KOPT-K1 (cell line): ENCODE results near the gene SOWAHA.

ENCODE experiments used
- H3K27ac ChIP-seq: fragments of 200-600 bp; sonication (generic); 2 replicates; pipeline ENCODE4 v1.5.1; 2016; ENCODE audit warnings: antibody characterized with exemption, mild to moderate bottlenecking, low read depth, low read length; ENCODE audit not compliant: poor library complexity, severe bottlenecking
- H3K36me3 ChIP-seq: fragments of 200-600 bp; sonication (generic); 2 replicates; pipeline ENCODE4 v1.5.1; 2017; ENCODE audit warnings: antibody characterized with exemption, mild to moderate bottlenecking, low read length, moderate library complexity; ENCODE audit not compliant: insufficient read depth
- H3K9me3 ChIP-seq: fragments of 200-600 bp; sonication (generic); 2 replicates; pipeline ENCODE4 v1.5.1; 2017; ENCODE audit warnings: antibody characterized with exemption, low read length, mild to moderate bottlenecking; ENCODE audit not compliant: insufficient read depth, poor library complexity, severe bottlenecking

The SOWAHA gene

DNA sequence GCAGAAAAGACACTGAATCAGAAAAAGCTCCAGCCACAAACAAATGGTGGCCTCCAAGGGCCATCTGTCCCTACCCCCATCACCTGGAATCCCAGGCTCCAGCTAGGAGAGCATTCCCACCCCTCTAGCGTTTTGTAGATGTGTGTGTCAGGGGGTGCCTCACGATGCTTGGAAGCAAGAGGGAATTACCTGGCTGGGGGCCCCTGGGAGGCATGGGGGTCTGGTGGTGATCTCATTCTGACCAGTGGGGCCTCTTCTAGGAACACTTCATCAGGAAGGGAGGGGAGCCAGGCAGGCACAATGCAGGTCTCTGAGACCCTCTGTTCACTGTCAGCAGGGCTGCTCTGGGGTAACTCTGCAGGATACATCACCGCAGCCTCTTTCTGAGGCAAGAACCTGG, 11.3 kb downstream of the SOWAHA start:
- Histone ChIP-seq H3K9me3 (no peaks in the 10 kb centered on the region), H3K27ac (no peak overlapping the region), H3K36me3 (no peaks in the 10 kb centered on the region)

- Histone ChIP-seq H3K9me3 (no peaks in the 10 kb centered on the region), H3K36me3 (no peaks in the 10 kb centered on the region), H3K27ac (no peak overlapping the region)
These were observed 12.1 kb downstream of the SOWAHA start for GRCh38 chr5:132825033-132825833.

DNA sequence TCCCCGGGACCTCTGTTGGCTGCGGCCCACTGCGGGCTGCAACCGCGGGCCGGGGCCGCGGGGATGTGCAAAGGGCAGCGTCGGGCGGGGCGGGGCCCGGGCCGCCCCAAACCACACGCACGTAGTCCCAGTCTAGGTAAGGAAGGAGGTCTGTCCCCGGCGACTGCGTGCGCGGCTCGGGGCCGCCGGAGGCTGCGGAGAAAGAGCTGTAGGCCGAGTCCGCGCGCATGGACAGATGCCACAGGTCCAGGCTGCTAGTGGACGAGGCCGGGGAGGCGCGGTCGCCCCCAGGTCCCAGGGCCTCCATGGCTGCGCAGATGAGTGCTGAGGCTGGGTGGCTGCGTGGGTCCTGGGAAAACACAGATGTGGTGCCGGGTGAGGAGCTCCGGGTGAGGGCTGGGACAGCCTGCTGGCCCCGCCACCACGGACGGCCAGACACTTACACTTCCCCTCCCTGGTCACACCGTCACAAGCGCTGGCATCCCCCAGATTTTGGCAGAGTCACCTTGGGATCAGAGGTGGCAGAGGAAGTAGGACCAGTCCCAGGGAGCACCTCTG, 12.8 kb downstream of the SOWAHA start:
- H3K36me3 ChIP-seq: no peaks in the 10 kb centered on the region
- H3K27ac ChIP-seq: no peak overlapping the region
- no peaks in the 10 kb centered on the region for H3K9me3 ChIP-seq

- H3K36me3 ChIP-seq: no peaks in the 10 kb centered on the region
- H3K27ac ChIP-seq: no peak overlapping the region
- H3K9me3 ChIP-seq: no peaks in the 10 kb centered on the region
These were observed 13.5 kb downstream of the SOWAHA start for GRCh38 chr5:132826424-132827082.

GRCh38 chr5:132827943-132828673, 15.0 kb downstream of the SOWAHA start:
- Histone ChIP-seq H3K27ac (no peak overlapping the region), H3K9me3 (no peaks in the 10 kb centered on the region), H3K36me3 (no peaks in the 10 kb centered on the region)

- no peaks in the 10 kb centered on the region for H3K9me3 ChIP-seq
- no peak overlapping the region for H3K27ac ChIP-seq
- no peaks in the 10 kb centered on the region for H3K36me3 ChIP-seq
These were observed 15.9 kb downstream of the SOWAHA start for GRCh38 chr5:132828846-132829494.

DNA sequence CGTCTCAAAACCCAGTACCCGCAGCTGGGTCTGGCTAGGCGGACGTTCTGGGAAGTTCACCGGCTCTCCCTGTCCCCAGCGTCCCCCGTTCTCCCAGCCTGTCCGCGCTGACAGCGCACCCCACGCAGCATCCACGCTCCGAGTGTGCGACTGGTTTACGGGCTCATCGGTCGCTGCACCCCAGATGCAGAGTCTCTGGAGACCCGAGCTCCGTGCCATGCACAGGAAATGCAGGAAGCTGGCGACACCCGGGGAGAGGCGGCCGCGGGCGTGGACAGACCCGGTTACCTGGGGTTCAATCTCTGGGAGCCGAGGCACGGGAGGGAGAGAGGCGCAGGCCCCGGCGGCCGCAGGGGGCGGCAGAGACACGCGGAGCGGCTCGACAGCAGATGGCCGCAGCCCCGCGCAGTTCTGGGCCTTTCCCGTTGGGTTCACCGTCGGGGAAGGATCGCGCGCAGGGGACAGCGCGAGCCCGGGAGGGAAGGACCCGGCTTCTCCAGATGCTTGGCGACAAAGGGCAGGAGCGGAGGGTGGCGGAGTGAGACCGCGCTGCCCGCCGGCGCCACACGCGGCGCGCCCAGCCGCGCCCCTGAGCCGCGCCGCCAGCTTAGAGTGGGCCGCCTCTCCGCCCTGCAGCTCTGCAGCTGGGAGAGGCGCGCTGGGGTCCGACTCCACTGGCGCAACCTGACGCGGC, 16.8 kb downstream of the SOWAHA start:
- H3K9me3 ChIP-seq: no peaks in the 10 kb centered on the region
- H3K27ac ChIP-seq: peak overlapping the region; percentile 31
- no peaks in the 10 kb centered on the region for H3K36me3 ChIP-seq

GRCh38 chr5:132830436-132831094, 17.5 kb downstream of the SOWAHA start, which contains the start of gene SHROOM1:
TSS of gene SHROOM1 (minus strand) at chr5:132830647. CDS start at chr5:132826140, 4,507 bp downstream.
- H3K36me3 ChIP-seq: no peaks in the 10 kb centered on the region
- no peaks in the 10 kb centered on the region for H3K9me3 ChIP-seq
- H3K27ac ChIP-seq: peak within 1 kb of the TSS; percentile 31

DNA sequence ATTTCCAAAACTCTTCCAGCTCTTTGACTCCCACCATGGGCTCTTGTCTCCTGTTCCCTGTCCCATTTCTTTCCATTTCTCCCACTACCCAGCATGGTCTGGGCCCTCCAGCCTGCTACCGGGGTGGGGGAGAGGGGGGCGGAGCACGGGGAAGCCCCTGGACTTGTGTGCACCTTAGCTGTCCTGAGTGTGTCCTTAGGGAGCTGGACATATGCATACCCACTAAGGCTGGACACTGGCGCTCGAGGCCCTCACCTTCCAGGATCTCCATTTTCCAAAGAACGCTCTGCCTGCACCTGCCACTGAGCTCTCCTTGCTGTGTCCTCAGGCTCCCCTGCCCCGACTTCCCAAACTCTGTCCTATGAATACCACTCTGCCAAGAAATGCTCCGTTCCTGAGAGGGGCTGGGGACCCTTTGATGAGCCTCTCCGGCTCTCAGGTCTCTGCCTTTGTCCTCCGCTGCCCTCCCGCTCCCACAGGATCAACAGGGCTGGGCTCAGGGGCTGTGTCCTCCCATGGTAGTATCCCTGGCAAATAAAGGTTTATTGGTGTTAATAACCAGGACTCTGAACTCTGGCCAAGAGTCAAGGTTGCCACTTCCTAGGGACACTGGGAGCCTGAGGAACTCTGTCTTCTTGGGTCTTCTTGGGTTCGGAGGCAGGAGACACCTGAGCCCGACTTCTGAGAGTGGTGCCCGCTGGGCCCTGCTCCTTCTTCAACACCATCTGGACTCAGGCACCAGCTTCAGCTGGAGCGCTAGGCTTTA, 18.2 kb downstream of the SOWAHA start:
- H3K27ac ChIP-seq: no peak overlapping the region
- H3K9me3 ChIP-seq: no peaks in the 10 kb centered on the region
- H3K36me3 ChIP-seq: no peaks in the 10 kb centered on the region

GRCh38 chr5:132832612-132833011, 19.5 kb downstream of the SOWAHA start:
- H3K27ac ChIP-seq: no peak overlapping the region
- no peaks in the 10 kb centered on the region for H3K36me3 ChIP-seq
- no peaks in the 10 kb centered on the region for H3K9me3 ChIP-seq

DNA sequence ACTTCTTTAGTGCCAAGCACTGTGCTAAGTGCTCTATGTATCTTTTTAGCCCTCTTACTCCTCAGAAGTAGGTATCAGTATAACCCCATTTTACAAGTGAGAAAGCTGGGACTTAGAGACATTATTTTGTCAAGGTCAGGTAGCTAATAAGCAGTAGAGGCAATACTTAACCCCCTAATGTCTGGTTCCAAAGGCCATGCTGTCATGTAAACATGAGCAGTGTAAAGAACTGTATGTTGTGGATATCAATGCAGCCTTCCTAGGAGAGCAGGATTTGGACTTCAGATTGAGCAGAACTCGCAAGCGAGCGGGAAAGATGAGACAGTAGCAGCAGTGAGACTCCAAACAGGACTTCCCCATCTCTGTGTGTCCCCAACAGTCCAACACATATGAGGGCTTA, 21.0 kb downstream of the SOWAHA start:
- Histone ChIP-seq H3K9me3 (no peaks in the 10 kb centered on the region), H3K36me3 (no peaks in the 10 kb centered on the region), H3K27ac (no peak overlapping the region)

GRCh38 chr5:132836852-132837251, 23.8 kb downstream of the SOWAHA start:
- Histone ChIP-seq H3K9me3 (no peaks in the 10 kb centered on the region), H3K27ac (no peak overlapping the region), H3K36me3 (no peaks in the 10 kb centered on the region)

DNA sequence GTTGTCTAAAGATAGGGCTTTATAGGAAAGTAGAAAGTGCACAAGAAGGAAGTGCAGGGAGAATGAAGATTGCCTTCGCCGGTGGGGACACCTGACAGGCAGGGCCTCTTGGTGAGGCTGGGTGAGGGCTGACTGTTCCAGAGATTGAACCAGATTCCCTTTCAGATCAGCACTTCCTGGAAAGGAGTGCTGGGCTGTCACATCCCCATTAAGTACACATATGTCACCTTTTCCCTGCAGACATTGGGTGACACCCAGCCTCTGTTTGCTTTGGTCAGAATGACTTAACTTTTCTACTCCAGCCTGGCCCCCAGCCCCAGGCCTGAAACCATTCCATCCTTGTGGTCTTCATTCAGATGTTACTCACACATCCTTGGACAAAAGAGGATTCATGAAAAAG, 24.8 kb downstream of the SOWAHA start:
- Histone ChIP-seq H3K36me3 (no peaks in the 10 kb centered on the region), H3K27ac (no peak overlapping the region), H3K9me3 (no peaks in the 10 kb centered on the region)
